Measurements from ENCODE around the gene GFM1. TPM values are rescaled to one million over a fixed set of nuclear protein-coding genes. Genes with fewer than 3 reads are reported as not detected.

GFM1 gene
- total and polyA plus RNA-seq, 2 of the 13 experiments (the other 11 are each of a cell fraction or from before 2014, with no cell fraction given) = 10.5 to 59.0 TPM

- no peak overlapping the region for H2AFZ ChIP-seq (ENCODE audit: low read length)
- no peaks in the 10 kb centered on the region for H3K27me3 ChIP-seq (ENCODE audit: control insufficient read depth in 1 of 2, insufficient read depth in 2 of 2, low read length in 2 of 2)
- no TSS peak for BruUV-seq (replicated peaks)
- FAIRE-seq (no peak), ATAC-seq (no peak), DNase-seq (ENCODE audit: low spot score) (no peak)
- H3K4me1 ChIP-seq (ENCODE audit: insufficient read depth, low read length) = no peaks in the 10 kb centered on the region
- no peak overlapping the region for H3K27ac ChIP-seq (ENCODE audit: extremely low read length, insufficient read depth, low read length)
- no peak overlapping the region for H3K4me3 ChIP-seq (replicated peaks in 1 of 3; ENCODE audit: insufficient read depth in 1 of 3, low read depth in 2 of 3, low read length in 3 of 3)
- no peak for TF ChIP-seq ZNF720 (CRISPR knock-in tag; IDR thresholded peaks at IDR 0.05)
- TF ChIP-seq ZSCAN25 (CRISPR knock-in tag; IDR thresholded peaks at IDR 0.05) = no peak
- no peak for TF ChIP-seq FOXP1 (IDR thresholded peaks at IDR 0.05)
- TF ChIP-seq FOXP1 (CRISPR knock-in tag; IDR thresholded peaks at IDR 0.05) = no peak
- TF ChIP-seq, protein P1, sequence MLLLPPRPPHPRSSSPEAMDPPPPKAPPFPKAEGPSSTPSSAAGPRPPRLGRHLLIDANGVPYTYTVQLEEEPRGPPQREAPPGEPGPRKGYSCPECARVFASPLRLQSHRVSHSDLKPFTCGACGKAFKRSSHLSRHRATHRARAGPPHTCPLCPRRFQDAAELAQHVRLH (CRISPR knock-in tag; IDR thresholded peaks at IDR 0.05; ENCODE audit: borderline replicate concordance, low read depth) = no peak
- TF ChIP-seq SRSF4 (IDR thresholded peaks at IDR 0.05; ENCODE audit: low read depth, low read length, poor library complexity, severe bottlenecking) = no peak
- ChIA-PET POLR2A (no interaction called here), CTCF (ENCODE audit: low intra/inter-chr PET ratio, low total read pairs) (no interaction called here)
- no peaks in the 10 kb centered on the region for H3K79me2 ChIP-seq (ENCODE audit: insufficient read depth, low read length)
- H3K9ac ChIP-seq (ENCODE audit: insufficient read depth, low read depth, low read length) = no peak overlapping the region
- H3K4me2 ChIP-seq (ENCODE audit: low read depth, low read length) = no peak overlapping the region
- no peaks in the 10 kb centered on the region for H3K36me3 ChIP-seq (replicated peaks in 1 of 2; ENCODE audit: control insufficient read depth in 1 of 2, insufficient read depth in 2 of 2, low read length in 2 of 2)
- no peaks in the 10 kb centered on the region for H4K20me1 ChIP-seq (ENCODE audit: insufficient read depth, low read length)
- intact Hi-C loops (cut with micrococcal nuclease; ENCODE audit: unreplicated experiment) (no loop called here), in situ Hi-C loops (cut with HindIII; ENCODE audit: extremely low pct_ligation_motif_present, low pct_unique_long_range_greater_than_20kb) (no loop called here)
- 88% methylated on average over 9 of the region's 9 CpGs for WGBS (ENCODE audit: low lambda C conversion rate)
- H3K9me3 ChIP-seq (ENCODE audit: low read length) = peaks cover 4% of the 10 kb centered on the region; the same call in 1 of the 2 replicates
These were observed 93.8 kb downstream of the GFM1 start for GRCh38 chr3:158737976-158738615.

DNA sequence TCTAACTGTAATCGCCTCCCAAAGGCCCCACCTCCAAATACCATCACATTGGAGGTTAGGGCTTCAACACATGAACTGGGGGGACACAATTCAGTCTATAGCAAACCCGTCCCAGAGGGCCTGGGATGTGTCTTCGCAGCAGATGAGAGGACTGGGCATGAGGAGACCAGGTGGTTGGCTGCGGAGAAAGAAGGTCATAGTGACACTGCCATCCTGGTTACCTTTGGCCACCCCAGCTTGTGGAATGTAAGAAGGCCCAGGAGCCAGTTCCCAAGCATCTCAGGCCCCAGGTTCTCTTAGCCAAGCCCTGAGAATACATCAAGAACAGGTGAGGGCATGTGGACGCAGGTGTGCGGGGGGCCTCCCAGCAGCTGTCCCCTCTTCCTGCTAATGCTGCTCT is 94.3 kb downstream of the GFM1 start:
- no peak overlapping the region for H3K9ac ChIP-seq (ENCODE audit: insufficient read depth, low read depth, low read length)
- ChIA-PET CTCF (ENCODE audit: low intra/inter-chr PET ratio, low total read pairs) (no interaction called here), POLR2A (no interaction called here)
- TF ChIP-seq MZF1 (CRISPR knock-in tag; IDR thresholded peaks at IDR 0.05; ENCODE audit: borderline replicate concordance) (no peak), BCL3 (CRISPR knock-in tag; IDR thresholded peaks at IDR 0.05) (no peak), ELF1 (CRISPR knock-in tag; IDR thresholded peaks at IDR 0.05) (no peak), LBX2 (CRISPR knock-in tag; IDR thresholded peaks at IDR 0.05; ENCODE audit: borderline replicate concordance) (no peak), ZBTB44 (CRISPR knock-in tag; IDR thresholded peaks at IDR 0.05) (no peak), SIN3A (IDR thresholded peaks at IDR 0.05; ENCODE audit: borderline replicate concordance, low read depth, low read length) (no peak), BCL6 (CRISPR knock-in tag; IDR thresholded peaks at IDR 0.05) (no peak), ZNF878 (CRISPR knock-in tag; IDR thresholded peaks at IDR 0.05) (no peak), SYNCRIP (IDR thresholded peaks at IDR 0.05; ENCODE audit: insufficient read depth, low read depth, low read length) (no peak), ZNF235 (CRISPR knock-in tag; IDR thresholded peaks at IDR 0.05; ENCODE audit: borderline replicate concordance) (no peak), MTF2 (CRISPR knock-in tag; IDR thresholded peaks at IDR 0.05; ENCODE audit: borderline replicate concordance) (no peak)

More for the DNA sequence above, 94.3 kb downstream of the GFM1 start:
- H3K9me3 ChIP-seq (ENCODE audit: low read length) = peaks cover 4% of the 10 kb centered on the region; the same call in 1 of the 2 replicates
- no peaks in the 10 kb centered on the region for H3K36me3 ChIP-seq (replicated peaks in 1 of 2; ENCODE audit: control insufficient read depth in 1 of 2, insufficient read depth in 2 of 2, low read length in 2 of 2)
- 100% methylated on average over 6 of the region's 6 CpGs for WGBS (ENCODE audit: low lambda C conversion rate)
- no peaks in the 10 kb centered on the region for H3K79me2 ChIP-seq (ENCODE audit: insufficient read depth, low read length)
- no peaks in the 10 kb centered on the region for H3K27me3 ChIP-seq (ENCODE audit: control insufficient read depth in 1 of 2, insufficient read depth in 2 of 2, low read length in 2 of 2)
- no peak overlapping the region for H2AFZ ChIP-seq (ENCODE audit: low read length)
- H3K4me2 ChIP-seq (ENCODE audit: low read depth, low read length) = no peak overlapping the region
- no peaks in the 10 kb centered on the region for H4K20me1 ChIP-seq (ENCODE audit: insufficient read depth, low read length)
- no peak for ATAC-seq
- FAIRE-seq = no peak
- H3K27ac ChIP-seq (ENCODE audit: extremely low read length, insufficient read depth, low read length) = no peak overlapping the region
- H3K4me3 ChIP-seq (replicated peaks in 1 of 3; ENCODE audit: insufficient read depth in 1 of 3, low read depth in 2 of 3, low read length in 3 of 3) = no peak overlapping the region
- intact Hi-C loops (cut with micrococcal nuclease; ENCODE audit: unreplicated experiment) (no loop called here), in situ Hi-C loops (cut with HindIII; ENCODE audit: extremely low pct_ligation_motif_present, low pct_unique_long_range_greater_than_20kb) (no loop called here)
- H3K4me1 ChIP-seq (ENCODE audit: insufficient read depth, low read length) = no peaks in the 10 kb centered on the region
- no TSS peak for BruUV-seq (replicated peaks)
- DNase-seq (ENCODE audit: low spot score) = no peak
